Right lobe of liver (tissue), 4 donors: Measurements from ENCODE around the gene SP6.

Experiments used
- CTCF ChIP-seq, 4 donors: fragments of 200-600 bp in 3 of 4; fragments of 450-650 bp in 1 of 4; IDR thresholded peaks; one replicate each; pipeline versions ENCODE4 v1.5.1 to v1.8.0; 2016 to 2022; ENCODE audit warnings: antibody characterized with exemption in 4 of 4, mild to moderate bottlenecking in 2 of 4
- POLR2A ChIP-seq: fragments of 450-650 bp; IDR thresholded peaks from one replicate; pipeline ENCODE4 v1.6.1; 2017; ENCODE audit warnings: antibody characterized with exemption, mild to moderate bottlenecking
- donor health status: DM: no; HTN: no; CAD: no.
- donor health status: DM: no; HTN: no; CAD: no.
- donor health status: DM: no; HTN: yes; CAD: no.

GRCh38 chr17:47803201-47803600 lies 47.8 kb downstream of the SP6 start:
- no peak for TF ChIP-seq CTCF (IDR thresholded peaks at IDR 0.05)
- no peak for TF ChIP-seq POLR2A
